Measurements from ENCODE around the gene PPFIBP2. TPM values are rescaled to one million over a fixed set of nuclear protein-coding genes. Genes with fewer than 3 reads are reported as not detected.

PPFIBP2 gene
- total and polyA plus RNA-seq, 2 of the 13 experiments (the other 11 are each of a cell fraction or from before 2014, with no cell fraction given) = 15.0 to 52.5 TPM

DNA sequence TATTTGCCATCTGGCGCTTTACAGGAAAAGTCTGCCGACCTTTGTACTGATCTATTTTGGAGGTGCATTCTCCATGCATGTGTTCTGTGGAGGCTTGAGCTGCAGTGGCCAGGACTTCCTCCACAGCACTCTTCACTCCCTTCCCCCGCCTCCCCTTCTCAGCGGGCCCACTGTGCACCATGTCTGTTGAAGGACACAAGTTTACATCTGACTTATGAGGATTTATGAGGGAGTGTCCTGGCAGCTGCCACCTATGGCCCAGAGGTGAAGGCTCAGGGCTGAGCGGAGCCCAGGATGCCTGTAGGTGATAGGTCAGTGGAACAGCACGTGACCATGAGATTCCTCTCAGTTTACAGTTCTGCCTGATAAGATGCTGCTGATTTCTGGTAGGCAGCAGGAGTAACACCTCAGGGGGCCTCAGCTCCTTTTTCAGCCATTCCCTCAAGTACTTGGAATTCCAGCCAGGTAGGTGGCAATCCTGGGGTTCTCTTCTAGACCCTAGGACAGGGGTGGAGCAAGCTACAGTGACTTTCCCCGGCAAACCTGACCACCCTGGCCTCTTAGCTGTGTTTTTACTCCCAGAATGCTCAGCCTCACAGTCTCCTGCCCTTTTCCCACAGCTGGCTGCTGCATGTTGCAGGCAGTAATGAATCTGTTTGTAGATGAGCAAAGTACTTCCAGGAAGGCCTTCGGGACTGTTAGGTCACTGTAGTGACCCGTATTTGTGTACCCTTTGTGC, 59.9 kb downstream of the PPFIBP2 start (continued):
- TF ChIP-seq, protein P1, sequence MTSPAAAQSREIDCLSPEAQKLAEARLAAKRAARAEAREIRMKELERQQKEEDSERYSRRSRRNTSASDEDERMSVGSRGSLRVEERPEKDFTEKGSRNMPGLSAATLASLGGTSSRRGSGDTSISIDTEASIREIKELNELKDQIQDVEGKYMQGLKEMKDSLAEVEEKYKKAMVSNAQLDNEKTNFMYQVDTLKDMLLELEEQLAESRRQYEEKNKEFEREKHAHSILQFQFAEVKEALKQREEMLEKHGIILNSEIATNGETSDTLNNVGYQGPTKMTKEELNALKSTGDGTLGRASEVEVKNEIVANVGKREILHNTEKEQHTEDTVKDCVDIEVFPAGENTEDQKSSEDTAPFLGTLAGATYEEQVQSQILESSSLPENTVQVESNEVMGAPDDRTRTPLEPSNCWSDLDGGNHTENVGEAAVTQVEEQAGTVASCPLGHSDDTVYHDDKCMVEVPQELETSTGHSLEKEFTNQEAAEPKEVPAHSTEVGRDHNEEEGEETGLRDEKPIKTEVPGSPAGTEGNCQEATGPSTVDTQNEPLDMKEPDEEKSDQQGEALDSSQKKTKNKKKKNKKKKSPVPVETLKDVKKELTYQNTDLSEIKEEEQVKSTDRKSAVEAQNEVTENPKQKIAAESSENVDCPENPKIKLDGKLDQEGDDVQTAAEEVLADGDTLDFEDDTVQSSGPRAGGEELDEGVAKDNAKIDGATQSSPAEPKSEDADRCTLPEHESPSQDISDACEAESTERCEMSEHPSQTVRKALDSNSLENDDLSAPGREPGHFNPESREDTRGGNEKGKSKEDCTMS (CRISPR knock-in tag; conservative IDR thresholded peaks at IDR 0.05) = no peak
- TF ChIP-seq, protein P2, sequence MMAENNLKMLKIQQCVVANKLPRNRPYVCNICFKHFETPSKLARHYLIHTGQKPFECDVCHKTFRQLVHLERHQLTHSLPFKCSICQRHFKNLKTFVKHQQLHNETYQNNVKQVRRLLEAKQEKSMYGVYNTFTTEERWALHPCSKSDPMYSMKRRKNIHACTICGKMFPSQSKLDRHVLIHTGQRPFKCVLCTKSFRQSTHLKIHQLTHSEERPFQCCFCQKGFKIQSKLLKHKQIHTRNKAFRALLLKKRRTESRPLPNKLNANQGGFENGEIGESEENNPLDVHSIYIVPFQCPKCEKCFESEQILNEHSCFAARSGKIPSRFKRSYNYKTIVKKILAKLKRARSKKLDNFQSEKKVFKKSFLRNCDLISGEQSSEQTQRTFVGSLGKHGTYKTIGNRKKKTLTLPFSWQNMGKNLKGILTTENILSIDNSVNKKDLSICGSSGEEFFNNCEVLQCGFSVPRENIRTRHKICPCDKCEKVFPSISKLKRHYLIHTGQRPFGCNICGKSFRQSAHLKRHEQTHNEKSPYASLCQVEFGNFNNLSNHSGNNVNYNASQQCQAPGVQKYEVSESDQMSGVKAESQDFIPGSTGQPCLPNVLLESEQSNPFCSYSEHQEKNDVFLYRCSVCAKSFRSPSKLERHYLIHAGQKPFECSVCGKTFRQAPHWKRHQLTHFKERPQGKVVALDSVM (CRISPR knock-in tag; IDR thresholded peaks at IDR 0.05) = peak; percentile 43; the same call in 1 of the 2 replicates
- TF ChIP-seq SMYD3 (CRISPR knock-in tag; IDR thresholded peaks at IDR 0.05) = no peak
- TF ChIP-seq KLF11 (CRISPR knock-in tag; IDR thresholded peaks at IDR 0.05) = no peak
- no peak for TF ChIP-seq ELF4 (CRISPR knock-in tag; IDR thresholded peaks at IDR 0.05; ENCODE audit: borderline replicate concordance)
- TF ChIP-seq NFKB2 (CRISPR knock-in tag; IDR thresholded peaks at IDR 0.05; ENCODE audit: borderline replicate concordance) = 0 out of 2 replicates have a peak, but pooled peaks have one; percentile 56
- no peak for TF ChIP-seq ATM (IDR thresholded peaks at IDR 0.05; ENCODE audit: borderline replicate concordance)
- TF ChIP-seq ZNF264 (CRISPR knock-in tag; IDR thresholded peaks at IDR 0.05) = peak; percentile 18; the same call in 1 of the 2 replicates
- TF ChIP-seq U2AF2 (IDR thresholded peaks at IDR 0.05; ENCODE audit: low read depth, low read length) = no peak
- peak; percentile 20; the same call in 1 of the 2 replicates for TF ChIP-seq KAT8 (CRISPR knock-in tag; IDR thresholded peaks at IDR 0.05)
- peak; percentile 52 for TF ChIP-seq ZNF280D (CRISPR knock-in tag; IDR thresholded peaks at IDR 0.05)
- no peak for TF ChIP-seq PLSCR1 (CRISPR knock-in tag; IDR thresholded peaks at IDR 0.05; ENCODE audit: borderline replicate concordance)
- peak; percentile 48; the same call in 1 of the 2 replicates for TF ChIP-seq PHF20 (CRISPR knock-in tag; IDR thresholded peaks at IDR 0.05)
- TF ChIP-seq ZFP36L1 (CRISPR knock-in tag; IDR thresholded peaks at IDR 0.05) = 0 out of 2 replicates have a peak, but pooled peaks have one; percentile 15
- peak; percentile 79; the same call in 1 of the 2 replicates for TF ChIP-seq CBX5 (CRISPR knock-in tag; IDR thresholded peaks at IDR 0.05; ENCODE audit: borderline replicate concordance)
- TF ChIP-seq ZFP82 (CRISPR knock-in tag; IDR thresholded peaks at IDR 0.05; ENCODE audit: borderline replicate concordance) = no peak
- TF ChIP-seq HOXA9 (CRISPR knock-in tag; IDR thresholded peaks at IDR 0.05; ENCODE audit: borderline replicate concordance) = peak; percentile 72; the same call in 1 of the 2 replicates
- TF ChIP-seq SAFB2 (CRISPR knock-in tag; IDR thresholded peaks at IDR 0.05; ENCODE audit: borderline replicate concordance, low read depth) = 0 out of 2 replicates have a peak, but pooled peaks have one; percentile 20
- no peak for TF ChIP-seq PCBP1 (IDR thresholded peaks at IDR 0.05; ENCODE audit: borderline replicate concordance, low read depth, low read length)
- TF ChIP-seq POLR2G (IDR thresholded peaks at IDR 0.05; ENCODE audit: low read depth, low read length) = peak; percentile 75
- TF ChIP-seq ZNF543 (CRISPR knock-in tag; IDR thresholded peaks at IDR 0.05) = peak; percentile 84
